DOHH2 (cell line): ENCODE results near the gene AGBL4.

Experiments used
- H3F3A ChIP-seq: fragments of 200-600 bp; sonication (generic), shearing (Covaris generic); 2 replicates; pipeline ENCODE4 v1.6.0; 2016; ENCODE audit warnings: antibody characterized with exemption, mild to moderate bottlenecking; ENCODE audit not compliant: control insufficient read depth, insufficient read depth
- H3K27ac ChIP-seq: fragments of 200-600 bp; sonication (generic); 2 replicates; pipeline ENCODE4 v1.5.1; 2014; ENCODE audit warnings: low read depth, mild to moderate bottlenecking, low read length, moderate library complexity
- H3K27me3 ChIP-seq: fragments of 200-600 bp; sonication (generic); 2 replicates; pipeline ENCODE4 v1.6.1; 2014; ENCODE audit warnings: mild to moderate bottlenecking, low read length, mixed read lengths; ENCODE audit not compliant: control insufficient read depth
- H3K36me3 ChIP-seq: fragments of 200-600 bp; sonication (generic); 2 replicates; pipeline ENCODE4 v1.6.1; 2014; ENCODE audit warnings: mild to moderate bottlenecking, low read length, moderate library complexity, mixed read lengths; ENCODE audit not compliant: control insufficient read depth
- H3K4me1 ChIP-seq: fragments of 200-600 bp; sonication (generic); 2 replicates; pipeline ENCODE4 v1.6.1; 2014; ENCODE audit warnings: mild to moderate bottlenecking, low read length, mixed read lengths; ENCODE audit not compliant: control insufficient read depth
- H3K4me2 ChIP-seq: fragments of 200-600 bp; sonication (generic); 2 replicates; pipeline ENCODE4 v1.6.0; 2014; ENCODE audit warnings: mild to moderate bottlenecking, low read length, moderate library complexity
- H3K4me3 ChIP-seq: fragments of 200-600 bp; sonication (generic); 2 replicates; pipeline ENCODE4 v1.5.1; 2014; ENCODE audit warnings: mild to moderate bottlenecking, low read length, mixed read lengths
- H3K79me2 ChIP-seq: fragments of 200-600 bp; sonication (generic); 2 replicates; pipeline ENCODE4 v1.6.1; 2014; ENCODE audit warnings: mild to moderate bottlenecking, low read length, mixed read lengths; ENCODE audit not compliant: control insufficient read depth
- H3K9me2 ChIP-seq: fragments of 200-600 bp; sonication (generic); replicated peaks from 2 replicates; pipeline ENCODE4 v1.6.1; 2014; ENCODE audit warnings: mild to moderate bottlenecking, low read length, mixed read lengths; ENCODE audit not compliant: control insufficient read depth
- H3K9me3 ChIP-seq: fragments of 200-600 bp; sonication (generic); 2 replicates; pipeline ENCODE4 v1.6.1; 2014; ENCODE audit warnings: antibody characterized with exemption, low read length, mixed read lengths; ENCODE audit not compliant: control insufficient read depth, insufficient read depth
- H4K20me1 ChIP-seq: fragments of 200-600 bp; sonication (generic); 2 replicates; pipeline ENCODE4 v1.6.0; 2014; ENCODE audit warnings: low read depth, mild to moderate bottlenecking, antibody characterized with exemption, low read length, moderate library complexity; ENCODE audit not compliant: control insufficient read depth, insufficient read depth
- EZH2phosphoT487 ChIP-seq: fragments of 200-600 bp; sonication (generic); IDR thresholded peaks from 2 replicates; pipeline ENCODE4 v1.6.1; 2017; ENCODE audit warnings: borderline replicate concordance, mild to moderate bottlenecking, antibody characterized with exemption, low read length, moderate library complexity, mixed read lengths
- TF ChIP-seq, protein P1 (sequence below): fragments of 200-600 bp; sonication (generic); IDR thresholded peaks from one replicate; pipeline ENCODE4 v1.5.1; 2014; ENCODE audit warnings: antibody characterized with exemption, mild to moderate bottlenecking, low read depth, low read length; ENCODE audit not compliant: poor library complexity, severe bottlenecking

Gene AGBL4

DNA sequence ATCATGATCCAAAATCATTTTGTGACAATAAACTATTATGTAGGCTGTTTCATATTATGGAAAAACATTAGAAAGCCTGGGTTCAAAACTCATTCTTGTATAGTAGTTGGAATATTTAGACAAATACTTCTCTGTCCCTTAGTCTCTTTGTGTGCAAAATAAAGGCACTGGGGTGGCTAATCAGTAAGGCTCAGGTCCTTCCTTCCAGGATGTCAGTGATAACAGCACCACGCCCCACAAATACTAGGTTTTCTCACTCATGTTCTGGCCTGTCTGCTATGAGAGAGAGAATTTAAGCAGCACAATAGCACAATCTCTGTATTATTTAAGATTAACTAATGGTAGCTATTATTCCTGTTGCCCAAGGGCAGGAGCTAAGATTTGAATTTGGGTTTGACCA, 788.8 kb downstream of the AGBL4 start:
- no peak overlapping the region for H3K27ac ChIP-seq
- H3K4me2 ChIP-seq, result no peak overlapping the region
- H3K9me3 ChIP-seq, result no peaks in the 10 kb centered on the region
- no peaks in the 10 kb centered on the region for H3K4me1 ChIP-seq
- no peak overlapping the region for H3K4me3 ChIP-seq
- no peaks in the 10 kb centered on the region for H4K20me1 ChIP-seq
- TF ChIP-seq EZH2phosphoT487, result no peak
- TF ChIP-seq, protein P1, sequence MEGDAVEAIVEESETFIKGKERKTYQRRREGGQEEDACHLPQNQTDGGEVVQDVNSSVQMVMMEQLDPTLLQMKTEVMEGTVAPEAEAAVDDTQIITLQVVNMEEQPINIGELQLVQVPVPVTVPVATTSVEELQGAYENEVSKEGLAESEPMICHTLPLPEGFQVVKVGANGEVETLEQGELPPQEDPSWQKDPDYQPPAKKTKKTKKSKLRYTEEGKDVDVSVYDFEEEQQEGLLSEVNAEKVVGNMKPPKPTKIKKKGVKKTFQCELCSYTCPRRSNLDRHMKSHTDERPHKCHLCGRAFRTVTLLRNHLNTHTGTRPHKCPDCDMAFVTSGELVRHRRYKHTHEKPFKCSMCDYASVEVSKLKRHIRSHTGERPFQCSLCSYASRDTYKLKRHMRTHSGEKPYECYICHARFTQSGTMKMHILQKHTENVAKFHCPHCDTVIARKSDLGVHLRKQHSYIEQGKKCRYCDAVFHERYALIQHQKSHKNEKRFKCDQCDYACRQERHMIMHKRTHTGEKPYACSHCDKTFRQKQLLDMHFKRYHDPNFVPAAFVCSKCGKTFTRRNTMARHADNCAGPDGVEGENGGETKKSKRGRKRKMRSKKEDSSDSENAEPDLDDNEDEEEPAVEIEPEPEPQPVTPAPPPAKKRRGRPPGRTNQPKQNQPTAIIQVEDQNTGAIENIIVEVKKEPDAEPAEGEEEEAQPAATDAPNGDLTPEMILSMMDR, result no peak
- H3K36me3 ChIP-seq, result no peaks in the 10 kb centered on the region
- H3K9me2 ChIP-seq, result no peaks in the 10 kb centered on the region
- H3K79me2 ChIP-seq, result no peaks in the 10 kb centered on the region
- no peaks in the 10 kb centered on the region for H3K27me3 ChIP-seq
- H3F3A ChIP-seq, result no peaks in the 10 kb centered on the region

- no peaks in the 10 kb centered on the region for H3K79me2 ChIP-seq
- H3K27ac ChIP-seq, result no peak overlapping the region
- no peaks in the 10 kb centered on the region for H3K9me2 ChIP-seq
- no peaks in the 10 kb centered on the region for H3F3A ChIP-seq
- H3K4me3 ChIP-seq, result no peak overlapping the region
- H3K27me3 ChIP-seq, result no peaks in the 10 kb centered on the region
- TF ChIP-seq, protein P1, result no peak
- no peak for TF ChIP-seq EZH2phosphoT487
- H4K20me1 ChIP-seq, result no peaks in the 10 kb centered on the region
- no peaks in the 10 kb centered on the region for H3K9me3 ChIP-seq
- no peaks in the 10 kb centered on the region for H3K36me3 ChIP-seq
- H3K4me1 ChIP-seq, result no peaks in the 10 kb centered on the region
- no peak overlapping the region for H3K4me2 ChIP-seq
These were observed 794.2 kb downstream of the AGBL4 start for GRCh38 chr1:49229555-49229954.

- no peaks in the 10 kb centered on the region for H3K79me2 ChIP-seq
- no peak overlapping the region for H3K4me2 ChIP-seq
- no peaks in the 10 kb centered on the region for H4K20me1 ChIP-seq
- no peaks in the 10 kb centered on the region for H3K36me3 ChIP-seq
- H3K9me2 ChIP-seq, result no peaks in the 10 kb centered on the region
- H3K4me3 ChIP-seq, result no peak overlapping the region
- no peaks in the 10 kb centered on the region for H3K4me1 ChIP-seq
- no peaks in the 10 kb centered on the region for H3F3A ChIP-seq
- no peaks in the 10 kb centered on the region for H3K9me3 ChIP-seq
- TF ChIP-seq, protein P1, result no peak
- TF ChIP-seq EZH2phosphoT487, result no peak
- no peak overlapping the region for H3K27ac ChIP-seq
- no peaks in the 10 kb centered on the region for H3K27me3 ChIP-seq
These were observed 797.0 kb downstream of the AGBL4 start for GRCh38 chr1:49226758-49227157.

GRCh38 chr1:49225464-49225863, 798.3 kb downstream of the AGBL4 start:
- H3K4me2 ChIP-seq, result no peak overlapping the region
- no peak for TF ChIP-seq EZH2phosphoT487
- TF ChIP-seq, protein P1, result no peak
- no peaks in the 10 kb centered on the region for H3K9me2 ChIP-seq
- H3K4me1 ChIP-seq, result no peaks in the 10 kb centered on the region
- H3F3A ChIP-seq, result no peaks in the 10 kb centered on the region
- no peaks in the 10 kb centered on the region for H3K9me3 ChIP-seq
- H3K27me3 ChIP-seq, result no peaks in the 10 kb centered on the region
- no peak overlapping the region for H3K4me3 ChIP-seq
- H3K27ac ChIP-seq, result no peak overlapping the region
- no peaks in the 10 kb centered on the region for H4K20me1 ChIP-seq
- no peaks in the 10 kb centered on the region for H3K36me3 ChIP-seq
- H3K79me2 ChIP-seq, result no peaks in the 10 kb centered on the region
